HG03442 (cell line): ENCODE measurements around the gene GBA3.

Experiments
- ATAC-seq: cut with Tn5 transposase; IDR thresholded peaks from one replicate; pipeline ENCODE4 v1.9.1; 2021; ENCODE audit warnings: mild to moderate bottlenecking, moderate library complexity; ENCODE audit not compliant: unreplicated experiment

The GBA3 gene

DNA sequence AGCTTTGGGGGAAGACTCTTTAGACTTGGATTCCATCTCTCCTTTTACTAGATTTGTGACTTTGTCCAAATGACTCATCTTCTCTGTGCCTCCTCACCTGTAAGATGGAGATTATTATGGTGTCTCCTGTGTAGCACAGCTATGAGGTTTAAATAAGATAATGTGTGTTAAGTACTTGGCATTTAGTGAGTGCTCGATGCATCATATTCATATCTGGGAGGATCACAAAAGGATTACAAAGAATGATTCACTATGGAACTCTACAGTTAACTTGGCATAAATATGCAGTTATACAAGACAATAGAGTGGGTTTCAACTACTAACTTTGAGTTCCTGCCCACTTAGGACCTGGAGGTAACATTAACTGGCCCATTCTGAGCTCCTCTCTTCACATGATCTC lies 2.3 kb downstream of the GBA3 start:
- no peak for ATAC-seq

- no peak for ATAC-seq
These were observed 3.2 kb downstream of the GBA3 start for GRCh38 chr4:22695917-22696316.

- ATAC-seq: no peak
These were observed 11.2 kb downstream of the GBA3 start for GRCh38 chr4:22703912-22704311.

DNA sequence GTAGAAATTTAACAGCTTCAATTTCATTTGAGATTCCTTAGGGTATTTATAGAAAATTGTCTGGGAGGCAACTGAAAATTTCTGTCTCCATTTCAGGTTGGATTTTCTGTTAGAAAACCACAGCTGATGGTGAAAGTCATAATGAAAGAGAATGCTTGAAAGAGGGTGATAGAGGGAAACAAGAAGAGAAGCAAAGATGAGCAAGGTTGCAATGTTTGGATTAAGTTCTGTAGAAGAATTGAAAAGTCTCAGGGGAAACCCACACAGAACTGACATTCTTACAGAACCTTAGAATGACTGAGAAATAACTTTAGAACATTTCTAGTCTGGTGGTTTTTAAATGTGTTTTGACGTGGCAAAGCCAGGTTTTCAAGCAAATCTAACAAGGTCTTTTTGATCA lies 14.7 kb downstream of the GBA3 start:
- ATAC-seq: peak; percentile 43

DNA sequence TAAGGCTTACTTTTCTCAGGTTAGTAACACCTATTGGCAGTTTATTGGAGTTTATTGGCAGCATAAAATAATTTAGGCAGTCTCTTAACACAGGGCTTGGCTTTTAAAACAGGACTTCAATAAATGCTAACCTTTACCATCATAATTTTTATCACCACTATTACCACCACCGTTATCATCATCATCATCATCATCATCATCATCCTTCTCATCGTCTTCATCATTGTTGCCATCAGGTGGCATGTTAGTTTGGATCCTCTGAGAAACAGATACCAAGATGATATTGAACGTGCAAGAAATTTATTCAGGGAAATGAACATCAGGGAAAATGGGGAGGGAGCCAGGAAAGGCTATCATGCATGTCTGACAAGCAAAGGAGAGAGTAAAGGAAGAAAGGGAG lies 16.2 kb downstream of the GBA3 start:
- ATAC-seq: no peak

- no peak for ATAC-seq
These were observed 19.4 kb downstream of the GBA3 start for GRCh38 chr4:22712105-22712504.

DNA sequence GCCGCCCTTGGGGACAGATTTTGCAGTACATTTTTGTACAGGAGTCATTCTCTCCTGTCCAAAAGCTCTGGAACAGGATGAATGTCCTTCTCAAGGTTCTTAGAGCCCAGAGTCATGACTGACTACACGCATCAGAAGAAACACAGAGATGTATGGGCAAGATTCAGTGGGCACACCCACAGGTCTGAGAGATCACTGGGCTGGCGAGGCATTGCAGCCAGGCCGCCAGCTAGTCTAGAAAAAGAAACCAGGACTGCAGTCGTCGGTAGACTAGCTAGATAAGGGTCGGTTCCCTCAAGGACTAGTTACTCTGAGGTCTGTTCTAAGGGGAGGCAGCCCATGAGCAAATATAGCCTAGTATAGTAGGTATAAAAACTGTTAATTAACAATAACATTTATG lies 19.8 kb downstream of the GBA3 start:
- ATAC-seq: no peak

GRCh38 chr4:22713841-22714240 lies 21.1 kb downstream of the GBA3 start:
- ATAC-seq: no peak

DNA sequence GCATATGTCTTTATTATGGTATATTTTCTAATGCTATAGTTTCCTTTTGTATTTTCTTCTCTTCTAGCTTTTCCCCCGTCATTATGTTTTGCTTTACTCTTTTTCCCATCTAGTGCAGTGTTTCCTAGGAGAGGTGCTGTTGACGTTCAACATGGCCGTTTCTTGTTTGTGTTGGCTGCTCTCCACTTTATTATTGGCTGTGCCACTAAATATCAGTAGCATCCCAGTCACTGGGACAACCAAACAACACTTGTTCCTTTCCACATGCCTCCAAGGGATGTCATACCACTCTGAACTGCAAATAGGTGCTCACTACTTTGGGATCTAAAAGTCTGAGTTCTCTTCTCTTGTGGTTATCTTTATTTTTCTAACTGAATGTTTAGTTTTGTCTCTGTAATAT lies 26.5 kb downstream of the GBA3 start:
- ATAC-seq: no peak

GRCh38 chr4:22720091-22720490 lies 27.4 kb downstream of the GBA3 start:
- no peak for ATAC-seq

DNA sequence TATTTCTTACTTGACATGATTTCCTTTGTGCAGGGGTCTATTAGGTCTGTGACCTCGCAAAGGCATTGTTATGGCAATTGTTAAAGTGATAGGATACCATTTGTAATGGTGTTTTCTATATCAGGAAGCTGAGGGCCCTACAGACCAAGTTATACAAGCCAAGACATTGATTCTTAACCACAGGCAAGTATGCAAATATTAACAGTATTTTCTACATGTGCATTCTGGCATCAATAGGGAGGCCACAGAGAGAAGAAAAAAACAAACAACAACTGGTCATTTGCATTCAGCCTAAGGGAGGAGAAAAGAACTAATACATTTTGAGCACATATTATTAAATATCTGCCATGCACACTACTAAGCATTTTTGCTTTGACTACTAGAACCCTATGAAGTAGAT lies 28.5 kb downstream of the GBA3 start:
- no peak for ATAC-seq

DNA sequence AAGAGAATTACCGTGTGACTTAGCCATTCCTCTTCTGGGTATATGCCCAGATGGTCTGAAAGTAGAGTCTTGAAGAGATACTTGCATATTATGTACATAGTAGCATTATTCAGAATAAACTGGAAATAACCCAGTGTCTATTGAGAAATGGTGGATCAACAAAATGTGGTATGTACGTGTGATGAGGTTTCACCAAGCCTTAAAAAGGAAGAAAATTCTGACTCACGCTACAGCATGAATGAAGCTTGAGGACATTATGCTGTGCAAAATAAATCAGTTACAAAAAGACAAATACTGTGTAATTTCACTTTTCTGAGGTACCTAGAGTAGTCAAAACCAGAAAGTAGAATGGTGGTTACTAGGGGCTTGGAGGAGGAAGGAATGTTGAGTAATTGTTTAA lies 37.3 kb downstream of the GBA3 start:
- ATAC-seq: no peak

- ATAC-seq: no peak
These were observed 41.1 kb downstream of the GBA3 start for GRCh38 chr4:22733816-22734215.

DNA sequence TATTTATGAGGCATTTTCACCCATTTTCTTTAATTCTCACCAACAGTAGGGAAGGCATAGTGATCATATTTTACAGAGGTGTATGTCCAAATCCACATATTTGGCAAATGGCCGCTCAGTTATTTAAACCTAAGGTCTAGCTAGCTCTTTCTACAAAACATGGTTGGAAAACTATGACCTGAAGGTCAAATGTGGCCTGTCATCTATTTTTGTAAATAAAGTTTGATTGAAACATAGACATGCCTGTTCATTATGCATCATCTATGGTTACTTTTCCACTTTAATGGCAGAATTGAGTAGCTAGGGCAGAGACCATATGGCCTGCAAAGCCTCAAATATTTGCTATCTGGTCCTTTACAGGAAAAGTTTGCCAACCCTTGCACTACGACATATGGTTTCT lies 44.2 kb downstream of the GBA3 start:
- no peak for ATAC-seq

- no peak for ATAC-seq
These were observed 47.2 kb downstream of the GBA3 start for GRCh38 chr4:22739968-22740367.

- ATAC-seq: no peak
These were observed 49.0 kb downstream of the GBA3 start for GRCh38 chr4:22741744-22742143.

GRCh38 chr4:22743290-22743689 lies 50.6 kb downstream of the GBA3 start:
- no peak for ATAC-seq

- no peak for ATAC-seq
These were observed 51.8 kb downstream of the GBA3 start for GRCh38 chr4:22744478-22745062.

DNA sequence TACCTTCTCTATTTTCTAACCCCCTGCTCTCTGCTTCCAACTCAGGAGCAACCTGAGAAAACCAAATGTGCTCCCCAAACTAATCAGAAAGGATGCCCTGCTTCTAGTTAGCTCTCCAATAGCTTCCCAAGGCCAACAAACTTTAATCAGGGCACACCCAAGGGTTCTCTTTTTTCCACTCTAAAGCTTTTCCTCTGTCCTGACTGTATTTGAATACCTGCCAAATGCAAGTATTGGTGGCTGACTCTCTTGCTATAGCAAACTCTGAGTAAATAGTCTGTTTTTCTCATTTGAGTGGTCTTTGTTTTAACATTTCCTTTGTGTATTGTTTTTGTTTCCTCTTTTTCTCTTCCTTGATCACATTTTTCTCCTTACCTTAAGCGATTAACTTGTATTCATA lies 52.5 kb downstream of the GBA3 start:
- ATAC-seq: no peak

DNA sequence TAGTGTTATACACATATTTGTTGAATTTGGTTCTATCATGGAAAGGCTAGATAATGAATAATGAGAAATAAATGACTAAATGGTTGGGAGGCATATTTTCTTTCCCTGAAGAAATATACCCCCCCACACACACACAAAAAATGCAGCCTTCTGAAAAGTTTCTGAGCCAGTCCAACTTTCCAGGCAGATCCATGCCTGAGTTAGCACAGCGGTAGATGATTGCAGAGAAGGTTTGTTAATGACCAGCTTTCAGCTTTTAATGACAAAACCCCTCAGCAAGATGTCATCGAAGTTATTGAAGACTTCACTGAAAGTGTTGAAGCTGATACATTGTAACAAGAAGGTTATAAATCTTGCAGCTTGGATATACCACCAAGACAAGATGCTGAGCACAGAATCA lies 61.4 kb downstream of the GBA3 start:
- ATAC-seq: no peak

- ATAC-seq: no peak
These were observed 69.8 kb downstream of the GBA3 start for GRCh38 chr4:22762548-22762947.

GRCh38 chr4:22764183-22764582 lies 71.4 kb downstream of the GBA3 start:
- peak; percentile 58 for ATAC-seq

DNA sequence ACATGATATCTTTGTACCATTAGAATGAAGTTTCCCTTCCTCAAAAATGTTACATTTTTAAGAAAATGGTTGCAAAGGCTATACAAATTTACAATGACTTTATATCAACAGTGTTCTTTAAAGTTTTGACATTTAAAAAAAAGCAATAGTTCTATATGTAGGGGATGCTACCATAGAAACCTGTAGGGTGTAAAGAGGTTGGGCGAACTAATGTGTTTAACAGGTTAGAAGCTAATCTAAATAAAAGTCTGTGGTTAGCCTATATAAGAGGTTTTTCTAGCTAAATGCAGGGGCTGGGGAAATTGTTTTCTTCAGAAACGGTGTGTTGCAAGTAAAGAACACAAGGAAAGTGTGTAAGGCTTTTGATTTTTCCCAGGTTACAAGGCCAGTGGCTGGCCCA lies 73.3 kb downstream of the GBA3 start:
- ATAC-seq: no peak
